NCI-H524 (cell line): ENCODE results near the gene GABPB2.

Source experiments
- DNase-seq, 2 experiments: peaks; one replicate each; lab custom pipeline; 2025; lab: John Stamatoyannopoulos, UW

GABPB2 gene

DNA sequence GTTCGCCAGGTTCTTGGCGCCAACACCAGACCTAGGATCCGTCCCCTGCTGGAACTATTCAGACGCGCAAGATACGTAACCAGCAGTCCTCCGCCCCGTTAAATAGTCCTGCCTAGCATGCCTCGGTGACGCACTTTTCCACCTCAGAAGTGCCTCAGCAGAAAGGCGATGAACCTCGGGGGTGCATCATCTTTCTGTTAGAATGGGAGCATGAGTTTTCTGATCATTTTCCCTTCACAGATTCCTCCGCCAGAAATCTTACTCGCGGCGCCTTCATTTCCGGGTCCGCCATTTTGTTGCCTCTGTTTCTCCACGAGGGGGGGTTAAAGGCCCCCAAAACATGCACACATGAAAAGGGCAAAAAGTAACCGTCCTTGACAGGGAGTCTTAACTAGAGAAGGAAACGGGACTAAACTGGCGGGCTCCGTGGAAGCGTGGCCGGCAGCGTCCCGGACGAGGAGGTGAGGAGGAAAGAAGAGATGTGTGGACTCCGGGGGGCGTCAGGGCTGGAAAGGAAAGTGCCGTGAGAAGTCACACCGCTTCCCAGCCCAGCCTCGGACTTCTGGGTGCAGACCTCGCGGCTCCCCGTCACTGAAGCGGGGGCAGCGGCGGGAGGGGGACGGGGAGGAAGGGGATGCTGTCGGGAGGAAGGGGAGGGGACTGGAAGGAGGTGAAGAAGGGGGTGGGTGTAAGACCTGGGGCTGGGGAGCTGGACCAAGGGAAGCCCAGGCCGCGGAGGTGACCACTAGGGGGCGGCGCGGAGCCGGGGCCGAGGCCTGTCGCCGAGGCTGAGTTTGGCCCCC is at the start of gene GABPB2:
Gene GABPB2 (plus strand): TSS at position 288 of the 803 bp plus-strand sequence. CDS start 17,429 bp downstream, outside the sequence.
- peak; percentile 86 to 88 for DNase-seq

DNA sequence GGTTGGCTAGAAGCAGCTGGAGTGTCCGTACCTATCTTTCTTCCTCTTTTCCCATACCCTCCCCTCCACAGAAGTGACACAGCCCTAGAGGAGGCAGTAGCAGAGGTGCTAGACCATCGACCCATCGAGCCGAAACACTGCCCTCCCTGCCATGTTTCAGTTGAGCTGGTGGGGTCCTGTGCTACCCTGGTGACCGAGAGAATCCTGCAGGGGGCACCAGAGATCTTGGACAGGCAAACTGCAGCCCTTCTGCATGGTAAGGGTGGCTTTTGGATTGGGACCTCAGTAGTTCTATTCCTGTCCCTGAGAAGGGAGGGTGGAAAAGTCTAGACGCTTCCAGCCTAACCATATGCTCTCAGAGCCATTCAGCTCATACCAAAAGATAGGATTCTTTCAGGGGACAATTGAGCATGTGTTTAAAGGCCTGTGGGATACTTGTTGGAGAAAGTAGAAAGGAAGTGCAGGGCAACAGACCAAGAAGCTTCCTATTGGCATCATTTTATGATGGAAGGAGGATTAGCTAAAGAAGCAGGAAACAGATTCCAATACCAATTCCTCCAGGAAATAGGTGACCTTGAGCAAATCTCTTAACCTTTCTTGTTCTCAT is 45.9 kb upstream of the GABPB2 start:
- DNase-seq, result peak; percentile 4 to 47

DNA sequence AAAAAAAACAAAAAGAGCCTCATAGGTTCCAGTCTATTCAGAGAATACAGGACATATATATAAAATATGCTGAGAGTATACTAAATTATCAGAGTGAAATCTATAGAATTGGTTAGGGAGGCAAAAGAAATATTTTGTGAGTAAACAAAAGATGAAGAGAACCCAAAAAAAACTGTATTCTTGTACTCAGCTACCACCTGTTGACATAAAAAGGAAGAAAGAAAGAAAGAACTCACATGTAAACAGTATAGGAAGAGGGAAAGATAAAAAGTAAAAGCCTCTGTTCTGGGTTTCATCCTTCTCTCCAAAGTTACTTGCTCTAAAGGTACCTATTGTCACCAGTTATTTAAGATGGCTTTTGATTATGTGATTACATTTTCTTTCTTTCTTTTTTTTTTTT is 44.1 kb upstream of the GABPB2 start:
- no peak for DNase-seq

DNA sequence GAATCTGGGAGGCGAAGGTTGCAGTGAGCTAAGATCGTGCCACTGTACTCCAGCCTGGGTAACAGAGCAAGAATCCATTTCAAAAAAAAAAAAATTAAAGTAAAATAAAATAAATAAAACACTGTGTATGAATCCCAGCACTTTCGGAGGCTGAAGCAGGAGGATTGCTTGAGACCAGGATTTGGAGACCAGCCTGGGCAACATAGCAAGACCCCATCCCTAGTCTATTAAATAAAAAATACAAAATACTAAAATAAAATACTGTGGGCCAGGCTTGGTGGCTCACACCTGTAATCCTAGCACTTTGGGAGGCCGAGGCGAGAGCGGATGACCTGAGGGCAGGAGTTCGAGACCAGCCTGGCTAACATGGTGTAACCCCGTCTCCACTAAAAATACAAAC is 38.4 kb upstream of the GABPB2 start:
- no peak for DNase-seq

DNA sequence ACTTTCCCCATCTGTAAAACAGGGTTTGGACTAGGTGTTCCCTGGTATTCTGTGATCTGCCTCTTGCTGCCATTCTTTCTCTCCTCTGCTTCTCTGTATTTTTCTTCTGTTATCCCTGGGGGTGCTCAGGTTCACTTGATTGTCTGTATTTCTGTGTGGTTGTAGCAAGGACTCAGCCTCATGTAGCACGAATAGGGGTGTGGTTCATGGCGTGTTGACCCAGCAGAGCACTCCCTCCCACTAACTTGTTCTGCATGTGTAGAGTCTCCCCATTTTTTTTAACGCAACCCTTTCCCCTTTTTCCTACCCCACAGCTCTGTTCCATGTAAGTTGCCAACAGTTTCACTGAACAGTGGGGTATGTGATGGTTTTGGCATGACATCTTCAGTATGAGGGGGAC is 35.4 kb upstream of the GABPB2 start:
- no peak for DNase-seq

DNA sequence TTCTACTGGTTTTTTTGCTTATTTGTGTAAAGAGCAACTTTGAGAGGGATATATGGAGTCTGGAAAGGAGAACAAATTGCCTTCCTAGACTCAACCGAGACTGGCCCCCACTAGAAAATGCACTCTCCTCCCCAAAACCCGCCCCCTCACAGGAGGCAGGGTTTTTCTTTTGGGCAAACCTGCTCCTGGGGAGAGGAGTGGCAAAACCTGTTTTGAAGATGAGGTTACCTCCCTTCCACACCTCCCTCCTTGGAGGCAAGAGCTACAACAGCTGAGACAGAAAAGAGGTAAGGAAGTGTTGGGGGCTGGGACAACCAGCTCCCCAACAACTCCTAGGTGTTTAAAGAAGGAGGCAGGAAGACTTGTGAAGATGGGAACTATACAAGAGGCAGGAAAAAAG is 34.2 kb upstream of the GABPB2 start, which contains the start of gene BNIPL:
Gene BNIPL (plus strand): TSS at position 231 of the 400 bp plus-strand sequence. CDS start 140 bp downstream, at position 371.
- DNase-seq, result no peak

DNA sequence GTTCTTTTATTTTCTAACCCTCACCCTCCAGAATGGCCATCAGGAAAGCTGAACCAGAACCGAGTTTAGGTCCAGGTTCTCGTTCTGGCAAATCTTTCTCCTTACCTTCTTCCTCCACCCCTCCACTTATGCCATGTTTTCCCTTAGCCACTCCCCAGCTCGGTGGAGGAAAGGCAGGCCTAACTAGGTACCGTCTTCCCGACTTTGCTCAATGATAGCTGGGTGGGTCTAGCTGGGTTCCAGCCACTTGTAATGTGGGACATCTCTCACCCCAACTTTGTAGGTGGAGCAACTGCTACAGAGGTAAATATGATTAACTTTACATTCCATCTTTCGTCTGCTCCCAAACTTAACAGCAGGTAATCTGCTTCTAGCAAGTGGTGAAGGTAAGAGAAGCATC is 33.5 kb upstream of the GABPB2 start:
- DNase-seq, result no peak

DNA sequence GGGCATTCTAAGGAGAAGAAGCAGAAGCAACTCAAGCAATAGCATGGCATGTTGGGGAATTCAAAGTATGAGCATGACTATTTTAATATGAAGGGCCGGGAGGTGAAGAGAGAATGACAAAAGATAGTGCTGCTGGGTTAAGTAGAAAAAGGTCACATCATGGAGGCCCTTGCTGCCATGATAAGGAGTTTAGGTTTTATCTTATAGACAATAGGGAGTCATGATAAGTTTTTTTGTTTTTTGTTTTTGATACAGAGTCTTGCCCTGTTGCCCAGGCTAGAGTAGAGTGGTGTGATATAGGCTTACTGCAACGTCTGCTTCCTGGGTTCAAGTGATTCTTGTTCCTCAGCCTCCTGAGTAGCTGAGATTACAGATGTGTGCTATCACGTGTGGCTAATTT is 31.0 kb upstream of the GABPB2 start:
- DNase-seq, result no peak

DNA sequence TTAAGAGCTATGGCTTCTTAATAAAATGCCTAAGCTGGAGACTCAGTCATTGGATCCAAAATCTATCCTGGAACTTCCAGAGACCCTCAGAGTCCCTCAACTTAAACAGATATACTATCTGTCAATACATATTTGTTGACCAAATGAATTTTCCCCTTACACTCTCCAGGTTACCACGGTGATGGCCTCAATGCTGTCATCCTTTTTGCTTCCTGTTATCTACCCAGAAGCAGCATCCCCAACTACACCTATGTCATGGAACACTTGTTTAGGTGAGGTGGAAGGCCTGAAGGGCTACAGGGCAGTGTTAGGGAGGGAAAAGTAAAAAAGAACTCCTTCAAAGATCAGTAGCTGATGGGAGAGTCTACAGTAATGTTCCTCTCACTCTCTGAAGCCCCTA is 27.4 kb upstream of the GABPB2 start:
- no peak for DNase-seq

DNA sequence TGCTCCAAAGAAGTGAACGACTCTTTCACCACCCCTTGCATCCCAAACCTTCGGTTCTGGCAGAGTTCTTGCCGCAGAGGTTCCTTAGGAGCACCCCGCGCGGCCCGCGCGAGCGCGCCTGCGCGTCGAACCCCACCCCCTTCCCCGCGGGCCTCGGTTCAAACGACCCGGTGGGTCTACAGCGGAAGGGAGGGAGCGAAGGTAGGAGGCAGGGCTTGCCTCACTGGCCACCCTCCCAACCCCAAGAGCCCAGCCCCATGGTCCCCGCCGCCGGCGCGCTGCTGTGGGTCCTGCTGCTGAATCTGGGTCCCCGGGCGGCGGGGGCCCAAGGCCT is 23.0 kb upstream of the GABPB2 start, which contains the start of gene C1orf56:
Gene C1orf56 (plus strand): TSS at position 161 of the 334 bp plus-strand sequence. CDS start 97 bp downstream, at position 258.
- peak; percentile 37 to 68 for DNase-seq

DNA sequence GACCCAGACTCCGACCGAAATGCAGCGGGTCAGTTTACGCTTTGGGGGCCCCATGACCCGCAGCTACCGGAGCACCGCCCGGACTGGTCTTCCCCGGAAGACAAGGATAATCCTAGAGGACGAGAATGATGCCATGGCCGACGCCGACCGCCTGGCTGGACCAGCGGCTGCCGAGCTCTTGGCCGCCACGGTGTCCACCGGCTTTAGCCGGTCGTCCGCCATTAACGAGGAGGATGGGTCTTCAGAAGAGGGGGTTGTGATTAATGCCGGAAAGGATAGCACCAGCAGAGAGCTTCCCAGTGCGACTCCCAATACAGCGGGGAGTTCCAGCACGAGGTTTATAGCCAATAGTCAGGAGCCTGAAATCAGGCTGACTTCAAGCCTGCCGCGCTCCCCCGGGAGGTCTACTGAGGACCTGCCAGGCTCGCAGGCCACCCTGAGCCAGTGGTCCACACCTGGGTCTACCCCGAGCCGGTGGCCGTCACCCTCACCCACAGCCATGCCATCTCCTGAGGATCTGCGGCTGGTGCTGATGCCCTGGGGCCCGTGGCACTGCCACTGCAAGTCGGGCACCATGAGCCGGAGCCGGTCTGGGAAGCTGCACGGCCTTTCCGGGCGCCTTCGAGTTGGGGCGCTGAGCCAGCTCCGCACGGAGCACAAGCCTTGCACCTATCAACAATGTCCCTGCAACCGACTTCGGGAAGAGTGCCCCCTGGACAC is 22.5 kb upstream of the GABPB2 start:
- DNase-seq, result peak; percentile 32 to 67

DNA sequence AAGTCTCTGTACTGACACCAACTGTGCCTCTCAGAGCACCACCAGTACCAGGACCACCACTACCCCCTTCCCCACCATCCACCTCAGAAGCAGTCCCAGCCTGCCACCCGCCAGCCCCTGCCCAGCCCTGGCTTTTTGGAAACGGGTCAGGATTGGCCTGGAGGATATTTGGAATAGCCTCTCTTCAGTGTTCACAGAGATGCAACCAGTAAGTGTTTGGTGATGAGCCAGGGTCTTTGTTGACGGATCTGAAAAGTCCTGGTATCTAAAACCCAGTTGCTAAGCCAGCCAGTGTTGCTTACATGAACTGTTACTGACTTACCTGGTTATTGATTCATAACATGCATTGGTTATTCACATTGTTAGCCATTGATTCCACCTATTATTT is 21.9 kb upstream of the GABPB2 start:
- no peak for DNase-seq

DNA sequence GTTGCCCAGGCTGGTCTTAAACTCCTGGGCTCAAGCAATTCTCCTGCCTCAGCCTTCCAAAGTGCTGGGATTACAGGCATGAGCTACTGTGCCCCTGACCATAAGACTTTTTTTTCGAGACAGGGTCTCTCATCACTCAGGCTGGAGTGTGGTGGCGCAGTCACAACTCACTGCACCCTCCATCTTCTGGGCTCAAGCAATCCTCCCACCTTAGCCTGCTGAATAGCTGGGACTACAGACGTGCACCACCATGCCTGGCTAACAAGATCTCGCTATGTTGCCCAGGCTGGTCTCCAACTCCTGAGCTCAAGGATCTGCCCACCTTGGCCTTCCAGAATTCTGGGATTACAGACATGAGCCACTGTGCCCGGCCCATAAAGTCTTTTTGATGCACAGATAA is 21.1 kb upstream of the GABPB2 start:
- DNase-seq, result no peak

DNA sequence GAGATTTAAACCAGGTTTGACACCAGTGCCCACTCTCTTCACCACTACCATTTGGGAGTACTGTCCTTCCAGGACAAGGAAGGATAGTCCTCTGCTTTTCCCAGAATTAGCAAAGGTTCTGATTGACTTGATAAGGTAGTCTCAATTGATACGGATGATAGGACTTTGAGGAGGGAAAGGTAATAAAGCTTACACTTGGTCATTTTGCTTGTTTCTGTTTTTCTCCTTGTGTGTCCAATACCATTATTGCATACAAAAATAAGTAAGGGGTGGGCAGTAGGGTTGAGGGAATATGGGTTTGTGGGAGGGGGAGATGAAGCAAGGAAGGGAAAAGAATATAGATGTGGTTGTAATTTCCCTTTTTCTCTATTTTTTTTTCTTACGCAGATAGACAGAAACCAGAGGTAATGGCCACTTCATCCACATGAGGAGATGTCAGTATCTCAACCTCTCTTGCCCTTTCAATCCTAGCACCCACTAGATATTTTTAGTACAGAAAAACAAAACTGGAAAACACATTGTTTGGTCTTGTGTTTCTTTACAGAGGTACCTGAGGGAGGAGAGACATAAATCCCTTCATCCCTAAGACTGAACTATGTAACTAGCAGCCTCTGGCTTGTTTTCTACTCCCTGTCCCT is 20.4 kb upstream of the GABPB2 start:
- no peak for DNase-seq

DNA sequence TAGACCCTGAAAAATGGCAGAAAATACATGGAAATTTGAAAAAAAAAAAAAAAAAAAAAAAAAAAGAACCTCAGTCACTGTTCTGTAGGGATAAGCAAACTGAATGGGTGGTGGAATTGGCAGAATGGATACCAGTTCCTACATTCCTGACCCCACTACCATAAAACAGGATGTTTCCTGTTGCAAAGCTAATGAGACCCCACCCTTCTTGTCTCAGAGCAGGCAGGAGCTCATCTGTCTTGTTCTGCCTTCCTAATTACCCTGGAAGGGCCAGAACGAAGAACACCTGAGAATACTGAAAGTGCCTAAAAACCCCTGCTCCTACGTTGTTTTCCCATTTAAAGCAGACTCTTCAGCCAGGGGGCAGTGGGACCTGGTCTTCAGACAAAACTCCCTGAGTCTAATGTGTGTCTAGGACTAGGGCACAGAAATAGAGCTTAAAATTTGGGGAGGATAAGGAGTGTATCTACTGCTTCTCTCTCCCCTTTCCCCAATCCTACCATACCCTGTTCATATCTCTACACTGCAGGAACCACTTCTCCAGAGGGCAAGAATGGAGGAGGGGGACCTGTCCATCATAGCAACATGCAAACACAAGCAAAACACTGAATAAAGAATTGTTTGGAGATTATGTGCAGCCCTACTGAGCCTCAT is 19.1 kb upstream of the GABPB2 start:
- no peak for DNase-seq

DNA sequence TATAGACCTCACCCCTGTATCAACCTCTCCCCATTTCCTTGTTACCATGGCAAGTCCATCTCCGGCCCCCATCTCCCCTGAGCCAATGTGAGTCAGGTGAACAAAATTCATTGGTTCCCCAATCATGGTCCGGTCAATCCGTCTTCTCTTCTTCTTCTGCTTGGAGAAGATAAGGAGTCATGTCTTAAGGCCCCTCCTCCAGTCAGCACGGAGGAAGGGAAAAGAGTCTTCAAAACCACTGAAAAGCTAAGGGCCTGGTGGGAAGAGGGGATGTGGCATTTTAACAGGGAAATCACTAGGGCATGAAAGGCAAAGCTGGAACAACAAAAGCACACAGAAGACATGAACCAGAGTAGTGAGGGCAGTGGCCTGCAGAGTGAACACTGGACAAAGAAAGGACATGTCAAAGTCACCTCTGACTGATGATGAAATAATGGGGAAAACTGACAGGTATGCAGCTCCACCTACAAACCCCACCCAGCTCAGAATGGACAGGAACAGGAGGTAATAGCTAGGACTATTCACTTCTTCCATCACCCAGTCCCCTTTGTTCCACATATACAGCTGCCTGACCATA is 15.5 kb upstream of the GABPB2 start:
- no peak for DNase-seq

DNA sequence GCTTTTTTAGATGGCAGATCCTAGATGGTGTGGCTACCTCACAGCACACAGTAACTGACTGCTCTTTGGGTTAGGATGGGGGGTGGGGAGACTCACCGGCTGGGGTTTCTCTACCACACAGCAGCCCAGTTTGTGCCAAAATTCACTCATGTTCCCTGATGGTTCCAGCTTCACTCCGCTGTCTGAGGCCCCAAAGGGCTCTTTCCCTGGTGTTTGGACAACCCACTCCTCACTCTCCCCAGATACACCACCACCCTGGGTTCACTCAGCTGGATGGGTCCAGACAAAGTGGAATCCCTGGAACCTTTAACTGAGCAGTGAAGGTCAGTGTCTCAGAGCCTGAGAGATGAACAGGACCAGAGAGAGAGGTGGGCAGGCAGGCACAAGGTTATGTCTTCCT is 15.0 kb upstream of the GABPB2 start:
- no peak for DNase-seq

DNA sequence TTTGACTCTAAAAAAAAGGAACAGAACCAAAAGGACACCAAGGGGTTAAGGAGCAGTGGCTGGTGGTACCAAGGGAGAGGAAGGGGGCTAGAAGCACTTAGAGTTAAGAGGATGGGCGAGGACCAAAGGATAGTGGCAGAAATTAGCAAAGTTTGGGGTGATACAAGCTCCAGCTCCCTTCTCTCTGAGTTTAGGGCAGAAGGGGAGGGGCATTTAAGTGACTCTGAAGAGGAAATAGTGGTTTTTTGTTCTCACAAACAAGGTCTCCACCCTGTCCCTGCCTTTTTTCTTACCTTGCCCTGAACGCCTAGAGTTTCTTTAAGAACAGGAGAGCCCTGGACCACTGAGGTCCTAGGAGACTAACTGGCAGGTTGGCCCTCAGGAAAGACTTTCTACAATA is 14.4 kb upstream of the GABPB2 start:
- DNase-seq, result no peak

DNA sequence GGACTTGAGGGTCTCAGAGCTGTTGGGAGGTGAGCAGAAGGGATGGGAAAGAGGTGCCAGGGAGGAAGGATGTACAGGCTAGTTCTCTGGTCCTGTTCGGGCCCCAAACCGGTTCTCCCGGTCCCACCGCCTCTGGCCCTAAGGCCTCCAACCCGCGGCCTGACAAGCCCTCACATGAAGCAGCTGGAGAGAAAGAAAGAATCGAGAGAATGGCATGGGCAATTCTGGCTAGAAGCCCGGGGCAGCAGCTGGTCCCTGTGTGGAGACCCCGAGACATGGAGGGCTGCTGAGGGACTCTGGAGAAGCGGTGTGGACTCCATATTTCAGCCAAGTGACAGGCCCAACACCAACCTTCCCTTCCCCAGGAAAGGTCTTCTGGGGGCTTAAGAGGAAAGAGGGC is 11.9 kb upstream of the GABPB2 start:
- peak; percentile 16 to 47 for DNase-seq

DNA sequence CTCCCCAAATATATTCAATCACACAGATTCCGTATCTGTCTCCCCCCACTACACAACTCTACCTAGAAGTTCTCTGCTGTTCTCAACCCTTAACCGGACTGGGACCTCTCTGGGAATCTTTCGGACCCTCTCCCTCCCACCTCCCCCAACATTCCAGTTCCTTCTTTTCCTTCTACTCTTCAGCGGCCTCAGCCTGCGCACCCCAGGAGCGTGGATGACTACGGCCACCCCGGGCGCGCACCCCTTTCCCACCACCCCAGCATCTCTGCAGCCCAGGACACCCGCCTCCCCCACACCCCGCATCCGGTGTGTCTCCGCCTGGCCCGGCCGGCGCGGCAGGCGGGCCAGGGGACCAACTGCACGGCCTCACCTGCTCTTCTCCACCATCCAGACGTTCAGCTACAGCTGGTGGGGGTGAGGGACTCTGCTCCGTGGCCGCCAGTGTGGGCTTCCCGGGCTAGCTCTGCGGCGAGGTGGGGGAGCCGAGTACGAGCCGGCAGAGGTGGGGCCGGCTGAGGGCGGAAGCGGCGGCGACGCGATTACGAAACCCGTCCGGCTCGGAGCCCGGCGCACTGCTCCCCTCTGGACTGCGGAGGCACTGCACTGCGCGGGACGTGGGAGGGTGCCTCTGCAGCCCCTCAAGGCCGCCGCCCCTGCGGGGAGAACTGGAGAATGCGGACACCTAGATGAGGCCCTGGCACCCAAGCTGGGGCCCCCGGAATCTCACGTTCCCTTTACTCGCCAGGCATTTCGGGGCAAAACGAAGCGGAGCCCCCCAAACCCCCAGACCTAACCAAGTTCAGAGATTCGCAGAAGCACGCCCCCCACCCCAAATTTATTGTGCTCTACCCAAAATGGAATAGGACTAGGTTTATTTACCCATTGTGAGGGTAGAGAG is 11.2 kb upstream of the GABPB2 start, which contains the start of gene CDC42SE1:
Gene CDC42SE1 (minus strand): TSS at position 514 of the 898 bp plus-strand sequence. CDS start 3,892 bp downstream, outside the sequence.
- DNase-seq, result peak; percentile 52 to 81
